Vagina (tissue), 2 donors: ENCODE measurements around the gene PADI6. TPM values are rescaled to one million over a fixed set of nuclear protein-coding genes. Genes with fewer than 3 reads are reported as not detected.

Experiments used
- DNase-seq, 2 donors: peaks; one replicate each; pipeline ENCODE4 v3.0.0-alpha.2; 2017; ENCODE audit errors: extremely low spot score in 2 of 2
- H3K27ac ChIP-seq: fragments of 200-600 bp; sonication (generic); one replicate; pipeline ENCODE4 v1.5.1; 2019
- H3K27me3 ChIP-seq: fragments of 200-600 bp; sonication (generic); one replicate; pipeline ENCODE4 v1.5.1; 2019
- H3K36me3 ChIP-seq, 2 donors: fragments of 200-600 bp; sonication (generic); one replicate each; pipeline ENCODE4 v1.5.1; 2017 to 2019
- H3K4me1 ChIP-seq: fragments of 200-600 bp; sonication (generic); one replicate; pipeline ENCODE4 v1.5.1; 2019
- H3K4me3 ChIP-seq, 2 donors: fragments of 200-600 bp; sonication (generic); 1 replicate in 1 of 2; 2 replicates in 1 of 2; pipeline ENCODE4 v1.5.1; 2016 to 2019
- H3K9me3 ChIP-seq: fragments of 200-600 bp; sonication (generic); one replicate; pipeline ENCODE4 v1.5.1; 2019
- POLR2A ChIP-seq, 2 donors: fragments of 450-650 bp; IDR thresholded peaks; one replicate each; pipeline ENCODE4 v1.6.1; 2017; ENCODE audit warnings: antibody characterized with exemption in 2 of 2, mild to moderate bottlenecking in 2 of 2, moderate library complexity in 2 of 2
- POLR2AphosphoS5 ChIP-seq, 2 donors: sonication (generic); formaldehyde crosslinking; IDR thresholded peaks; one replicate each; pipeline ENCODE4 v1.9.0; 2017; ENCODE audit warnings: antibody characterized with exemption in 2 of 2, mild to moderate bottlenecking in 2 of 2, low read depth in 1 of 2; ENCODE audit not compliant: insufficient read depth in 1 of 2
- intact Hi-C: fragments of 100-400 bp; cut with DNase I; formaldehyde crosslinking; loops from one replicate; pipeline ENCODE4 v1.15.1; 2023
- total RNA-seq: library from RNA; depleted of rRNA; stranded (reverse); fragments of >200 nt; gene quantifications from one replicate; pipeline ENCODE4 v1.2.3, GENCODE V29; 2016
- TF ChIP-seq, protein P1 (sequence below), 3 experiments: fragments of 450-650 bp in 2 of 3; fragments of 200-600 bp in 1 of 3; sonication (generic) in 1 of 3; IDR thresholded peaks; one replicate each; pipeline ENCODE4 v1.5.1; 2017 to 2019; ENCODE audit warnings: antibody characterized with exemption in 3 of 3, mild to moderate bottlenecking in 2 of 3, moderate library complexity in 2 of 3

Gene PADI6
- total RNA-seq, 1 donor from 2014 or later, result not detected

DNA sequence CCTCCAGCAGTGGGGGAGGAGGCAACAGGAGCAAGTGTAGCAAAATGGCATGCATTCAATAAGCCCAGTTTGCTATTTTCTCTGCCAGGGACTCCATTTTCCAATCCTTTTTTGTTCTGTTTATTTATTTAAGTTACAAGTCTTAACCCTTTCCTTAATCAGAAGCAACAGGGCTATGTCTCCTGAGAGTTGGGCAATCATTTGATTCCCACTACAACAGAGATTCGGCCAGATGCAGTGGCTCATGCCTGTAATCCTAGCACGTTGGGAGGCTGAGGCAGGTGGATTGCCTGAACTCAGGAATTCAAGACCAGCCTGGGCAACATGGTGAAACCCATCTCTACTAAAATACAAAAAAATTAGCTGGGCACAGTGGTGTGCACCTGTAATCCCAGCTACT lies 42.0 kb downstream of the PADI6 start:
- peaks cover 0 to 80% of the 10 kb centered on the region in 2 donors for H3K36me3 ChIP-seq
- H3K27ac ChIP-seq, result no peak overlapping the region
- H3K4me3 ChIP-seq, result no peak overlapping the region
- intact Hi-C loops, result no loop called here
- no peaks in the 10 kb centered on the region for H3K9me3 ChIP-seq
- TF ChIP-seq, protein P1, sequence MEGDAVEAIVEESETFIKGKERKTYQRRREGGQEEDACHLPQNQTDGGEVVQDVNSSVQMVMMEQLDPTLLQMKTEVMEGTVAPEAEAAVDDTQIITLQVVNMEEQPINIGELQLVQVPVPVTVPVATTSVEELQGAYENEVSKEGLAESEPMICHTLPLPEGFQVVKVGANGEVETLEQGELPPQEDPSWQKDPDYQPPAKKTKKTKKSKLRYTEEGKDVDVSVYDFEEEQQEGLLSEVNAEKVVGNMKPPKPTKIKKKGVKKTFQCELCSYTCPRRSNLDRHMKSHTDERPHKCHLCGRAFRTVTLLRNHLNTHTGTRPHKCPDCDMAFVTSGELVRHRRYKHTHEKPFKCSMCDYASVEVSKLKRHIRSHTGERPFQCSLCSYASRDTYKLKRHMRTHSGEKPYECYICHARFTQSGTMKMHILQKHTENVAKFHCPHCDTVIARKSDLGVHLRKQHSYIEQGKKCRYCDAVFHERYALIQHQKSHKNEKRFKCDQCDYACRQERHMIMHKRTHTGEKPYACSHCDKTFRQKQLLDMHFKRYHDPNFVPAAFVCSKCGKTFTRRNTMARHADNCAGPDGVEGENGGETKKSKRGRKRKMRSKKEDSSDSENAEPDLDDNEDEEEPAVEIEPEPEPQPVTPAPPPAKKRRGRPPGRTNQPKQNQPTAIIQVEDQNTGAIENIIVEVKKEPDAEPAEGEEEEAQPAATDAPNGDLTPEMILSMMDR (IDR thresholded peaks at IDR 0.05), result no peak
- no peak for TF ChIP-seq POLR2AphosphoS5 (IDR thresholded peaks at IDR 0.05; ENCODE audit: insufficient read depth in 1 of 2, low read depth in 1 of 2)
- TF ChIP-seq POLR2A (IDR thresholded peaks at IDR 0.05), result no peak
- H3K4me1 ChIP-seq, result no peaks in the 10 kb centered on the region
- H3K27me3 ChIP-seq, result no peaks in the 10 kb centered on the region
- DNase-seq, result no peak

DNA sequence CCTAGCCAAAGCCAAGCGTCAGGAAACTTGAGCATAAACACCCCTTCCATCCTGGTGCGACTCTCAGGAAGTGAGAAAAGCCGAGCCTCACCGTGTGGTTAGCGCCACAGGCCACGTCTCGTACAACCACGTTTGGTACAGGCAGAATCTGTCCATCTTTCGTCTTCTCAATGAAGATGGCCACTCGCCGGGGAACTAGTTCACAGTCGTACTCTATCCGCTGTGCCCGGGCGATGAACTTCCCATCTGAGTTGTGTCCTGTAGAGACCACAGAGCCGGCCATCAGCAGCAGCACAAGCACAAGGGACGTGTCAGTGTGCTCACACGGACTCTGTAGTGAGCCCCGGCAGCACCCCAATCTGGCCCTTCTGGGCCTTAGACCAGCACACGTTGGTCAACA lies 44.4 kb downstream of the PADI6 start:
- Histone ChIP-seq H3K27ac (no peak overlapping the region), H3K27me3 (no peaks in the 10 kb centered on the region), H3K36me3 (peaks cover 0 to 67% of the 10 kb centered on the region in 2 donors), H3K4me3 (no peak overlapping the region), H3K9me3 (no peaks in the 10 kb centered on the region), H3K4me1 (no peaks in the 10 kb centered on the region)
- intact Hi-C loops, result loop anchor here (5.0 kb wide), 1 partner anchor 71 kb away; no protein-coding TSS in a partner anchor
- TF ChIP-seq POLR2AphosphoS5 (IDR thresholded peaks at IDR 0.05; ENCODE audit: insufficient read depth in 1 of 2, low read depth in 1 of 2) (no peak), POLR2A (IDR thresholded peaks at IDR 0.05) (no peak)
- TF ChIP-seq, protein P1 (IDR thresholded peaks at IDR 0.05), result no peak
- DNase-seq, result no peak

DNA sequence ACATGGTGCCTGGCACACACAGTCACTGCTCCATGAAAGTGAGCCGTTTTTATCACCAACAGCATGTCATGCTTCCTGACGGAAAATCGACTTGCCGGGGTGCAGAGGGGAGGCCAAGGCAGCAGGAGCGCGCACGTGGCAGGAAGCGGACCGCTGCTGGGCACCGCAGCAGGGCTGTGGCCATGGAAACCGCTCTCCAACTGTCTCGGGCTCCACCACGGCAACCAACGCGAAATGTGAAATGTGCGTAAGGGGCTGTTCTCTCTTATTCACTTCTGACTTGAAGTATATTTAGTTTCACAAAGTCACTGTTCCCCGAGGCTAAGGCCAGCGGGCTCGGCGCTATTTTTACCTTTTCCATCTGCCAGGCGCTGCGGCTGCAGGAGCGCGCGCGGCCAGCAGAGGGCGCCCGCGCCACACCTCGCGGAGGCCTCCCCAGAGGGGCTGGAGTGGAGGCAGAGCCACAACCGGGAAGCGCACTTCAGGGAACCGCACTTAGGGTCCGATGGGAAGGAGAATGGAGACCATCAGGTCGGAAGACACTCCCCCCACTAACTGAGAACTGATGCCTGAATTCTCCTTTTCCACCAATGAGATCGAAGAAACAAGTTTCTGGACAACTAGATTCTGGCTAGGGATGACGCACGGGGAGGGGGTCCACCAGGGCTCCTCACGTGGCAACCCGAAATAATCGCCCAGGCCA lies 47.8 kb downstream of the PADI6 start:
- Histone ChIP-seq H3K27ac (no peak overlapping the region), H3K4me3 (no peak overlapping the region), H3K4me1 (peaks cover 5% of the 10 kb centered on the region), H3K27me3 (no peaks in the 10 kb centered on the region), H3K9me3 (no peaks in the 10 kb centered on the region), H3K36me3 (peaks cover 0 to 67% of the 10 kb centered on the region in 2 donors)
- DNase-seq, result no peak
- TF ChIP-seq POLR2AphosphoS5 (IDR thresholded peaks at IDR 0.05; ENCODE audit: insufficient read depth in 1 of 2, low read depth in 1 of 2), result no peak
- TF ChIP-seq, protein P1 (IDR thresholded peaks at IDR 0.05), result peak; percentile 89 to 97 (median 90)
- intact Hi-C loops, result loop anchor here (5.0 kb wide), 1 partner anchor 68 kb away; no protein-coding TSS in a partner anchor

DNA sequence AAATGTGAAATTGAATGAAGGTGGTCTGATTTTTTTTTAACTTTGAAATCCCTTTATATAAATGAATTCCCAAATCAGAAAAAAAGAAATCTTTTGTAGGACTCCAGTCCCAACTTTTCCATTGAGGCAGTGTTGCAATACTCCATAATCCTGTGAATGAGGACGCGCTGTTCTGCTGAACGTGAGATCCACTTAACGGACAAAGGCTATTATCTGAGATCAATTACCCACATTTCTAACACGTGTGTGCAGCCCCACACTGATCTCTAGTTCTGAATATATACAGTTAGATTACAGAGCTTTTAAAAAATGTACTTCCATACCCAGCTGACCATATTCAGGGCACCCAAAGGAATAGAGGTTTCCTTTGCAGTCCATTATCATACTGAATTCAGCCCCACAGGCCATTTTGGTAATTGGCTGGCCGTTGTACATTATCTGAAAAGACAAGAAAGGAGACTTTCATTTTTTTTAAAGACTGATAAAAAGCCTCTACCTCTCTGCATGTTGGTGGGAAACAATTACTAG lies 48.5 kb downstream of the PADI6 start:
- Histone ChIP-seq H3K36me3 (peaks cover 0 to 69% of the 10 kb centered on the region in 2 donors), H3K27me3 (no peaks in the 10 kb centered on the region), H3K4me1 (peaks cover 5% of the 10 kb centered on the region), H3K27ac (no peak overlapping the region), H3K9me3 (no peaks in the 10 kb centered on the region), H3K4me3 (no peak overlapping the region)
- intact Hi-C loops, result no loop called here
- no peak for DNase-seq
- no peak for TF ChIP-seq POLR2AphosphoS5 (IDR thresholded peaks at IDR 0.05; ENCODE audit: insufficient read depth in 1 of 2, low read depth in 1 of 2)
- TF ChIP-seq, protein P1 (IDR thresholded peaks at IDR 0.05), result no peak
- no peak for TF ChIP-seq POLR2A (IDR thresholded peaks at IDR 0.05)

DNA sequence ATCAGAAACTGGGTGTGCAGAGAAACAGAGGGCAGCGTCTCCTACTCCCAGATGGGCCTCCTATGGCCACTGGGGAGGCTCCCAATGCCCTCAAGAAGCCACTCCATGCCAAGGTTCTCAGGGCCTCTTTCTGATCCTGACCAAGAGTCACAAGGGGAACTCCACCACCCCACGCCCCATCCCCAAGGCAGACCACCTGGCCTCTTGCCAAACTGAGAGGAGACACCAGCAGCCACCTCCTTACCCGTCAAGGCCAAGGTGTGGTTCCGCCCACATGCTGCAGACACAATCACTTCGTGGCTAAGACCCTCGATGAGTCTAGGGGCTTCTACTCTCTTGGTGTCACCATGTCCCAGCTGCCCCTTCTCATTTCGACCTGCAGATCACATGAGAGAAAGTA lies 50.5 kb downstream of the PADI6 start:
- intact Hi-C loops, result no loop called here
- TF ChIP-seq POLR2AphosphoS5 (IDR thresholded peaks at IDR 0.05; ENCODE audit: insufficient read depth in 1 of 2, low read depth in 1 of 2) (no peak), POLR2A (IDR thresholded peaks at IDR 0.05) (no peak)
- TF ChIP-seq, protein P1 (IDR thresholded peaks at IDR 0.05), result no peak
- Histone ChIP-seq H3K27me3 (no peaks in the 10 kb centered on the region), H3K27ac (no peak overlapping the region), H3K4me1 (peaks cover 5% of the 10 kb centered on the region), H3K36me3 (peaks cover 0 to 67% of the 10 kb centered on the region in 2 donors), H3K4me3 (no peak overlapping the region), H3K9me3 (no peaks in the 10 kb centered on the region)
- no peak for DNase-seq
